BLaER1 (cell line): ENCODE data around the gene LDHD.

Experiments
- H3K27ac ChIP-seq: shearing (Covaris generic); formaldehyde crosslinking; 2 replicates; pipeline ENCODE4 v1.8.1; 2022
- H3K27me3 ChIP-seq: shearing (Covaris generic); formaldehyde crosslinking; 2 replicates; pipeline ENCODE4 v1.8.1; 2022
- H3K36me3 ChIP-seq: shearing (Covaris generic); formaldehyde crosslinking; 2 replicates; pipeline ENCODE4 v1.8.1; 2022
- H3K4me1 ChIP-seq: shearing (Covaris generic); formaldehyde crosslinking; 2 replicates; pipeline ENCODE4 v1.8.1; 2022
- H3K4me2 ChIP-seq: shearing (Covaris generic); formaldehyde crosslinking; 2 replicates; pipeline ENCODE4 v1.8.1; 2022
- H3K4me3 ChIP-seq: shearing (Covaris generic); formaldehyde crosslinking; 2 replicates; pipeline ENCODE4 v1.8.1; 2022
- H3K9ac ChIP-seq: shearing (Covaris generic); formaldehyde crosslinking; 2 replicates; pipeline ENCODE4 v1.8.1; 2022
- H3K9me3 ChIP-seq: shearing (Covaris generic); formaldehyde crosslinking; 2 replicates; pipeline ENCODE4 v1.8.1; 2022
- H4K20me1 ChIP-seq: shearing (Covaris generic); formaldehyde crosslinking; 2 replicates; pipeline ENCODE4 v1.8.1; 2022
- Cebpa-rat ChIP-seq: shearing (Covaris generic); IDR thresholded peaks from 2 replicates; pipeline ENCODE4 v1.8.1; 2022

The LDHD gene

GRCh38 chr16:75116081-75116910 is at the start of gene LDHD:
Gene LDHD, minus strand, starts transcription at chr16:75116780. Its CDS starts 60 bp downstream, at chr16:75116720.
- Histone ChIP-seq H3K4me3 (no peak within 1 kb of the TSS), H3K9ac (no peak within 1 kb of the TSS), H3K36me3 (0 out of 2 replicates have a peak, but pooled peaks cover 4% of the 10 kb centered on the region), H3K9me3 (peaks cover 15% of the 10 kb centered on the region), H3K27me3 (no peaks in the 10 kb centered on the region), H3K4me1 (peaks cover 29% of the 10 kb centered on the region), H3K27ac (no peak within 1 kb of the TSS), H4K20me1 (peaks cover 18% of the 10 kb centered on the region), H3K4me2 (no peak within 1 kb of the TSS)
- TF ChIP-seq Cebpa-rat, result no peak

- Histone ChIP-seq H3K9ac (no peak overlapping the region), H3K27ac (no peak overlapping the region), H3K36me3 (peaks cover 97% of the 10 kb centered on the region), H3K4me1 (peaks cover 11% of the 10 kb centered on the region), H4K20me1 (no peaks in the 10 kb centered on the region), H3K4me2 (no peak overlapping the region), H3K4me3 (no peak overlapping the region), H3K9me3 (peaks cover 94% of the 10 kb centered on the region), H3K27me3 (no peaks in the 10 kb centered on the region)
- no peak for TF ChIP-seq Cebpa-rat
Measured at GRCh38 chr16:75160386-75160785, 43.8 kb upstream of the LDHD start.

GRCh38 chr16:75152635-75153034 is 36.1 kb upstream of the LDHD start:
- H3K36me3 ChIP-seq, result peaks cover 67% of the 10 kb centered on the region
- peaks cover 76% of the 10 kb centered on the region for H3K9me3 ChIP-seq

GRCh38 chr16:75151798-75152197 is 35.2 kb upstream of the LDHD start:
- peaks cover 58% of the 10 kb centered on the region for H3K36me3 ChIP-seq
- TF ChIP-seq Cebpa-rat, result no peak
- H3K9ac ChIP-seq, result no peak overlapping the region

More at GRCh38 chr16:75152635-75153034, 36.1 kb upstream of the LDHD start:
- H3K4me2 ChIP-seq, result no peak overlapping the region
- H3K9ac ChIP-seq, result no peak overlapping the region
- no peak for TF ChIP-seq Cebpa-rat
- no peaks in the 10 kb centered on the region for H3K27me3 ChIP-seq
- no peaks in the 10 kb centered on the region for H4K20me1 ChIP-seq
- no peak overlapping the region for H3K27ac ChIP-seq
- H3K4me1 ChIP-seq, result peaks cover 13% of the 10 kb centered on the region
- H3K4me3 ChIP-seq, result no peak overlapping the region

GRCh38 chr16:75148311-75149195 is 32.0 kb upstream of the LDHD start, which contains the start of gene ZFP1:
Gene ZFP1, plus strand, starts transcription at chr16:75148524. Its CDS starts 4,428 bp downstream, at chr16:75152952.
- Histone ChIP-seq H3K4me1 (peaks cover 13% of the 10 kb centered on the region), H3K4me2 (peak within 1 kb of the TSS; percentile 81), H3K27ac (peak within 1 kb of the TSS; percentile 96), H3K9me3 (peaks cover 56% of the 10 kb centered on the region), H3K4me3 (peak within 1 kb of the TSS; percentile 92), H3K27me3 (no peaks in the 10 kb centered on the region), H3K36me3 (peaks cover 26% of the 10 kb centered on the region), H3K9ac (peak within 1 kb of the TSS; percentile 96), H4K20me1 (no peaks in the 10 kb centered on the region)
- TF ChIP-seq Cebpa-rat, result no peak

More at GRCh38 chr16:75151798-75152197, 35.2 kb upstream of the LDHD start:
- Histone ChIP-seq H3K9me3 (peaks cover 68% of the 10 kb centered on the region), H3K4me3 (no peak overlapping the region; the same call in 1 of the 2 replicates), H3K4me1 (peaks cover 13% of the 10 kb centered on the region), H3K27ac (no peak overlapping the region), H4K20me1 (no peaks in the 10 kb centered on the region), H3K27me3 (no peaks in the 10 kb centered on the region), H3K4me2 (no peak overlapping the region)

- Histone ChIP-seq H3K4me3 (peak overlapping the region; percentile 92), H3K36me3 (peaks cover 20% of the 10 kb centered on the region), H3K4me2 (peak overlapping the region; percentile 81), H4K20me1 (no peaks in the 10 kb centered on the region), H3K9ac (no peak overlapping the region; the same call in 1 of the 2 replicates), H3K4me1 (peaks cover 13% of the 10 kb centered on the region), H3K27me3 (no peaks in the 10 kb centered on the region), H3K9me3 (peaks cover 50% of the 10 kb centered on the region), H3K27ac (no peak overlapping the region)
- TF ChIP-seq Cebpa-rat, result no peak
Measured at GRCh38 chr16:75147968-75148310, 31.4 kb upstream of the LDHD start.

- no peak overlapping the region for H3K9ac ChIP-seq
- H3K4me2 ChIP-seq, result no peak overlapping the region
- no peak overlapping the region for H3K4me3 ChIP-seq
- H3K9me3 ChIP-seq, result peaks cover 23% of the 10 kb centered on the region
- H3K4me1 ChIP-seq, result peaks cover 5% of the 10 kb centered on the region; the same call in 1 of the 2 replicates
- H3K27me3 ChIP-seq, result no peaks in the 10 kb centered on the region
- no peak overlapping the region for H3K27ac ChIP-seq
- H3K36me3 ChIP-seq, result no peaks in the 10 kb centered on the region
- no peak for TF ChIP-seq Cebpa-rat
- H4K20me1 ChIP-seq, result no peaks in the 10 kb centered on the region
Measured at GRCh38 chr16:75143941-75144340, 27.4 kb upstream of the LDHD start.

GRCh38 chr16:75139498-75139897 is 22.9 kb upstream of the LDHD start:
- Histone ChIP-seq H3K4me1 (no peaks in the 10 kb centered on the region), H3K4me3 (no peak overlapping the region), H3K9me3 (peaks cover 6% of the 10 kb centered on the region; the same call in 1 of the 2 replicates), H3K27ac (no peak overlapping the region), H3K4me2 (no peak overlapping the region), H4K20me1 (no peaks in the 10 kb centered on the region), H3K9ac (no peak overlapping the region), H3K27me3 (no peaks in the 10 kb centered on the region), H3K36me3 (no peaks in the 10 kb centered on the region)
- TF ChIP-seq Cebpa-rat, result no peak

- Histone ChIP-seq H3K27me3 (no peaks in the 10 kb centered on the region), H3K27ac (no peak overlapping the region), H3K9ac (no peak overlapping the region), H3K36me3 (no peaks in the 10 kb centered on the region), H4K20me1 (no peaks in the 10 kb centered on the region), H3K9me3 (peaks cover 6% of the 10 kb centered on the region; the same call in 1 of the 2 replicates), H3K4me2 (no peak overlapping the region), H3K4me3 (no peak overlapping the region), H3K4me1 (no peaks in the 10 kb centered on the region)
- no peak for TF ChIP-seq Cebpa-rat
Measured at GRCh38 chr16:75138636-75139035, 22.1 kb upstream of the LDHD start.

GRCh38 chr16:75138233-75138632 is 21.7 kb upstream of the LDHD start:
- H3K9me3 ChIP-seq, result peaks cover 6% of the 10 kb centered on the region; the same call in 1 of the 2 replicates
- no peaks in the 10 kb centered on the region for H3K36me3 ChIP-seq
- no peak overlapping the region for H3K4me3 ChIP-seq
- H3K9ac ChIP-seq, result no peak overlapping the region
- no peaks in the 10 kb centered on the region for H3K27me3 ChIP-seq
- no peak overlapping the region for H3K27ac ChIP-seq
- H3K4me1 ChIP-seq, result no peaks in the 10 kb centered on the region
- H3K4me2 ChIP-seq, result no peak overlapping the region
- no peak for TF ChIP-seq Cebpa-rat
- no peaks in the 10 kb centered on the region for H4K20me1 ChIP-seq
